HG02759 (cell line): ENCODE data around the gene MEX3D.
"Not testable (repeated sequence)": the region's sequence is repeated elsewhere in the genome, so short reads cannot be mapped to it uniquely, and the experiment has no call there.

Experiments
- ATAC-seq: cut with Tn5 transposase; IDR thresholded peaks from one replicate; pipeline ENCODE4 v1.9.1; 2021; ENCODE audit warnings: mild to moderate bottlenecking, moderate library complexity; ENCODE audit not compliant: unreplicated experiment

The MEX3D gene

DNA sequence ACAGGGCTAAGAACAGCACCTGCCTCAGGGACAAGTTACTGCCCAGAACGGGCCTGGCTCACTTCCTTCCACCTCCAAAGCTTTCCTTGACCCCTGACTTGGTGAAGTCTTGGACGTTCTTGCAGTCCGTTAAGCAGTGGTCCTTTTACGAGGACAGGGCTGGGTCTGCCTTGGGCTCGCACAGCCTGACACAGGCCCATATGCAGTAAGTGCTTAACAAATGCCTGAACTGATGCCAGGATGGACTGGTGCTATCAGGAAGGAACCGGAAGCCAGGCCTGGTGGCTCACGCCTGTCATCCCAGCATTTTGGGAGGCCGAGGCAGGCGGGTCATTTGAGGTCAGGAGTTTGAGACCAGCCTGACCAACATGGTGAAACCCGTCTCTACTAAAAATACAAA is 46.1 kb downstream of the MEX3D start:
- ATAC-seq = no peak

- ATAC-seq = no peak
Observed at GRCh38 chr19:1521636-1522035, 46.5 kb downstream of the MEX3D start.

DNA sequence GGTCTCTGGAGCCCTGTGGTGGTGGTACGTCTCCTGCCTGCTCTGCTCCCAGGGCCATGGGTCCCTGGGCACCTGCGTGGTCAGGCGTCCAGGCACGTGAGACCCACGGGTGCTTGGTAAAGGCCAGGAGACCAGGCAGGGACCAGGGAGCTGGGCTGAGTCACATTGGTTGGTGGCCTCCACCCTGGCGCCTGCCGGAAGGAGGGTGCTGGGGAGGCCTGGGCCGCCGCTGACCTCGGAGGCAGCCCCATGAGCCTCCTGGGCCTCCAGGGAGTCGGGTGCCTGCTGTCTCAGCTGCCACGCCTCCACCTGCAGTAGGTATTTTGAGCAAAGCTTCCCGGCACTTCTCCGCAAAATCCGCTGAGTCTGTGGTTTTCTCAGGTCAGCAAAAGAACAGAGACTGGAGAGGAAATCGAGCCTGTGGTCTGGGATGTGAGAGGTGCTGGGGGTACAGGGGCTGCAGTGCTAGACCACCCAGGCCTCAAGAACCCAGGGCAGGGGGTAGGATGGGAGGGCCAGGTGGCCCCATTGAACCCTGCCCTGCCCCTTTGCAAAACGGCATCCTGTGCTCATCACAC is 47.8 kb downstream of the MEX3D start:
- no peak for ATAC-seq

GRCh38 chr19:1519802-1520201 is 48.3 kb downstream of the MEX3D start:
- not testable (repeated sequence) for ATAC-seq

- ATAC-seq = no peak
Observed at GRCh38 chr19:1518471-1518870, 49.7 kb downstream of the MEX3D start.

GRCh38 chr19:1516395-1516753 is 51.8 kb downstream of the MEX3D start:
- ATAC-seq = no peak

- ATAC-seq = no peak
Observed at GRCh38 chr19:1514986-1515721, 53.0 kb downstream of the MEX3D start.

DNA sequence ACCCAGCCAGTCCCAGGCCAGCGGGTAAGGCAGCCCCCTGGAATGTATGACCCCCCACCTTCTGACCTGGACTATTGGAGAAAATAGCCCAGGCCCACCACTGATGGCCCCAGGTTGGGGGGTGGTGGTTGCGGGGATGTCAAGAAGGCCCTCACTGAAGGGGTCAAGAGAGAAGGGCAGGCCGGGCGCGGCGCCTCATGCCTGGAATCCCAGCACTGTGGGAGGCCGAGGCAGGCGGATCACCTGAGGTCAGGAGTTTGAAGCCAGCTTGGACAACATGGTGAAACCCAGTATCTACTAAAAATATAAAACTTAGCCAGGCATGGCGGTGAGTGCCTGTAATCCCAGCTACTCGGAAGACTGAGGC is 53.8 kb downstream of the MEX3D start:
- ATAC-seq = no peak

DNA sequence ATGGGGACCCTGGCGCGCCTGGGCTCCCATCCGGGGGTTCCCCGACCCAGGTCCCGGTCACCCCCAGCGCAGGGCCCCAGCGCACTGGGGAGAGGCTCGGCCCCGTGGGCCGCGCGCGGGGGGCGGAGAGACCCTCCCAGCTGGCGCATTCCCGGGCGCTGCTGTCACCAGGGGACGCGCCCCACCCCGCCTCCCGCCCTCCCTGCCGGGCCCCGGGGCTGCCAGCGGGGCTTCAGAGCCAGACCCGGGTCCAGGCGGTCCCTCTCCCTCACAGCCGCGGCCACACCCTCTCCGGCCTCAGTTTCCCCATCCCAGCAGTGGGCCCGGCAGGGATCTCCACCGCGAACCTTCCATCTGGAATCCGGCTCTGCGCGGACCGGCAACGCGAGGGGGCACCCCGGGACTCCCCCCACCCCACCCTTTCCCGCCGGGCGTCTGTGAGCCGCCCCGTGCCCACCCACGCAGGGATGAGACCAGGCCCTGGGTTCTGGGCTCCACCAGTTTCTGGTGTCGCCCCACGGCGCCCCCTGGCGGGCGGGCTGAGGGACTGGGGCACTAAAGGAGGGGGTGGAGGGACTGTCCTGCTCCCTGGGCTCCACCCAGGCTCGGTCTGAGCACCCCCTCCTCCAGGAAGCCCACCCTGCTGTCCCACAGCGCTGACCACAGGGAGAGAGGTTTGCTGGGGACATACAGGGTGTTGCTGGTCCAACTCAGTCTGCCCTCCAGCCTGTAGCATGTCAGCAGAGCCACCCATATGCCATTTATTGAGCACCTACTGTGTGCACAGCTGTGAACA is 54.4 kb downstream of the MEX3D start:
- ATAC-seq = no peak

DNA sequence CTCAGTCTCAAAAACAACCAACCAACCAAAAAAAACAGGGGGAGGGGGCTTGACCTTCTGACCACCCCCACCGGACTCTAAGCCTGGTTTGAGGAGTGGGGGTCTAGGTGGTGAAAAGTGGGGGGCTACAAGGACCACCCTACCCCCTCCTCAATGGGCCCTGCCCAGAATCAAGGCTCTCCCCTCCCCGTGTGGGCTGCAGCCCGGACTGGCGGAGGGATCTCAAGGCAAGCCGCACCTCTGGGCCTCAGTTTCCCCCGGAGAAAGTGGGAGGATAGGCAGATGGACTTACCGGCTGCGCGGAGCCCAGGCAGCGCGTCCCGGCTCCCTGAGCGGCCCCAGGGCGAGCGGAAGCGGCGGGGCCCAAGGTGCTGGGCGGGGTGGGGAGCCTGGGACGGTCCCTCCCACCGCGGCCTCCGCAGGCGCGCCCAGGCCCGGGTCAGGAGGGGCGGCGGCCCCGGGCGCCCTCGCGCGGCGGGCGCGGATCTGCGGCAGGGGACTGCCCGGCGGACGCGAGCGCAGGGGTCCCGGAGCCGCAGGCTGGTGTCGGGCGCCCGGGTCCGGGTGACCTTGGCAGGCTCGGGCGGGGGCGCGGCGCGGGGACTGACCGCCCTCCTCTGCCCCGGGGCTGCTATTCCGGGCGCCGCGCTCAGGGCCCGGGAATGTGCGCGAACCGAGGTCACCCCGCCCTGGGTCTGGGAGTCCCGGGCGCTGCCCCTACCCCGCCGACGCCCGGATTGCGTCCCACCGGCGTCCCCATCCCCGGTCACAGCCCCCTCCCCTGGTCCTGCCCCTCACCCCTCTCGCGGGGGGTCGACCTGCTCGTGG is 55.2 kb downstream of the MEX3D start, which contains the start of gene ADAMTSL5:
Gene ADAMTSL5, minus strand, starts transcription at position 349 of the 828 bp plus-strand sequence. CDS start 2,076 bp downstream, outside the sequence.
- ATAC-seq = no peak

GRCh38 chr19:1511318-1512317 is 56.5 kb downstream of the MEX3D start:
- no peak for ATAC-seq

DNA sequence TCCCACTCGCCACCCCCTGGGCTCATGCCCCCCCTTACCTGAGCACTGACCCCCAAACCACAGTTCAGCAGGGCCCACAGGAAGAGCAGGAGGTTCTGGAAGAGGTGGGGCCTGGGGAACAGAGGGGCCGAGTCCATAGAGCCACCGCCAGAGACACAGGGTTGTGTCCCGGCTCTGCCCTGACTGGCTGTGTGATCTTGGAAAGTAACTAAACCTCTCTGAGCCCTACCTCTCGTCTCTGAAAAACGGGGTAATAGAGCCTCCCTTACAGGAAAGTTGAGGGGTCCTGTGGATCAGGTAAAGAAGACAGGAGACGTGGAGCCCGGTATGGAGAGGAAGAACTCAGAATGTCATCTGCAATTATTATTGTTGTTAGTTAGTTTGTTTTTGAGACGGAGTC is 57.3 kb downstream of the MEX3D start:
- ATAC-seq = no peak

DNA sequence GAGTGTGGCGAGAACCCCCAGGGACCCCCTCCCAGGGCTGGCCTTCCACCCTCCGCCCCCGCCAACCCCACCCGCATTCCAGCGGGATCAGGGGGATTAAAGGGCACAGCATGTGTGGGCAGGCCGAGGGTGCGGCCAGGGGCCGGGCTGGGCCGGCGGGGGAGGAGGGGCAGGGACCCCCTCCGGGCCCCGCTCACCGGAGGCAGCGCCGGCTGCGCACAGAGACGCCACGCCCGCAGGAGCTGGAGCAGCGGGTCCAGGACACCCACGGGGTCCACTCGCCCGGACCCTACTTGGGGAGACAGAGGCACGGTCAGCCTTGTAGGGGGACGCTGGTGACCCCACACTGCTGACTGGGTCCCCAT is 57.7 kb downstream of the MEX3D start:
- no peak for ATAC-seq

DNA sequence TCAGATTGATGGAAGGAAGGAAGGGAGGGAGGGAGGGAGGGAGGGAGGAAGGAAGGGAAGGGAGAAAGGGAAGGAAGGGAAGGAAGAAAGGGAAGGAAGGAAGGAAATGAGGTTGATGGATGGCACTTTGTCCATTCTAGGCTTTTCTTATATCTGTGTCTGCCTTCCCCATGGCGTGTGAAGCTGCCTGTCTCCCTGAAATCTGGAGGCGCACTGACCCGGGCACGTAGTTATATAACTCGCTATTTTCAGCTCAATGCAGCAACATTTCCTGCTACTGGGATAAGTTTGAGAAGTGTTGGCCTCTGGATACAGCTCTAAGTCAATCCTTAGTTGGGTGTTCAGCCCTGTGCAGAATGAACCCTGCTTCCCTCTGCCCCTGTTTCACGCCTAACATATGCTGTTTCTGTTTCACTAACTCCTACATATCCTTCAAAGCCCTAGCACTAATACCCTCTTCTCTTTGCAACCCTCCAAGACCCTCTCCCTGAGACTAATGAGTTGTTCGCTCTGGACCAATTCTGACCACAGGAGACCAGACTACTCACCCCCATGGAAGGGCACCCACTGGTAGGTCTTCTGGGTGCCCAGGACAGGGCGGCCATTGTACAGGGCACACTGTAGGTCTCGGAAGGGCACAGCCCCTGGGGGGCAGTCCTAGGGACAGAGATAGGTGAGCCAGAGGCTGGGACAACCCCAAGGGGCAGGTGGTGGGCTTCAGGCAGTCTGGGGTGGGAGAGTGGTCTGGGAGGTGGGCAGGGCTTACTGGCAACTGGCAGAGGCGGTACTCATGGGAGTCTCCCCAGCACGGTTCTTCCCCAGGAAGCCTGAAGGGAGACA is 58.3 kb downstream of the MEX3D start:
- no peak for ATAC-seq

DNA sequence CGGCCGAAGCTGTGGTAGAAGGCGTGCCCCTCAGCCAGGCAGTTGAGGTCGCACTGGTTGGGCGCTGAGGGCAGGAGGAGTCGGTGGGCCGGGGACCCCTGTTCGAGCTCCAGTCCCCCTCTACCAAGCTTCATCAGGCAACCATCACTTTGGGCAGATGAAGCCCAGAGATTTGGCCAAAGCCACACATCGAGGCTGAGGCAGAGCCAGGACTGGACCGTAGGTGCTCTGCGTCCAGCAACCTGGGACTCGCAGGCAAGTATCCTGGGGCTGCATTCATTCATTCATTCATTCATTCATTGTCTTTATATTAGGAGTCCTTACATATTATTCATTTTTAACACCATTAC is 59.6 kb downstream of the MEX3D start:
- no peak for ATAC-seq

GRCh38 chr19:1507763-1508506 is 60.2 kb downstream of the MEX3D start:
- ATAC-seq = peak; percentile 71

- ATAC-seq = no peak
Observed at GRCh38 chr19:1507192-1507660, 60.9 kb downstream of the MEX3D start.
